ENCODE results near the gene ZNF207. TPM values are rescaled to one million over a fixed set of nuclear protein-coding genes. Genes with fewer than 3 reads are reported as not detected.

Gene ZNF207
- total and polyA plus RNA-seq, 2 experiments from 2014 or later: 171 to 240 TPM

DNA sequence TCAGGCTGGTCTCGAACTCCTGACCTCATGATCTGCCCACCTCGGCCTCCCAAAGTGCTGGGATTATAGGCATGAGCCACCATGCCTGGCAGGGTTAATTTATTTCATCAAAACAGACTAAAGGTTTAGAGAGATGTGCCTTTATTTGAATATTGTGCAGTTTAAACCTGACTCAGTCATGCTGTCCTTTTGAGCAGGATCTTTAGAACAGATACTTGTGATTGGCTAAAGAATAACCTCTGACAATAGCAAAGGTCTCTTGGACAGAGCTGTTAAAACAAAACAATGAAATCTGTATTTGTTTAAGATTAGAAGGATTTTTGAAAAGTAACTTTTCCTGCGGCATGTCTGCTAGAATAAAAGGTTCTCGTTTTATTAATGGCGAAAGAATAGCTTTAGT lies 36.0 kb downstream of the ZNF207 start (continued):
- TF ChIP-seq, protein P1, sequence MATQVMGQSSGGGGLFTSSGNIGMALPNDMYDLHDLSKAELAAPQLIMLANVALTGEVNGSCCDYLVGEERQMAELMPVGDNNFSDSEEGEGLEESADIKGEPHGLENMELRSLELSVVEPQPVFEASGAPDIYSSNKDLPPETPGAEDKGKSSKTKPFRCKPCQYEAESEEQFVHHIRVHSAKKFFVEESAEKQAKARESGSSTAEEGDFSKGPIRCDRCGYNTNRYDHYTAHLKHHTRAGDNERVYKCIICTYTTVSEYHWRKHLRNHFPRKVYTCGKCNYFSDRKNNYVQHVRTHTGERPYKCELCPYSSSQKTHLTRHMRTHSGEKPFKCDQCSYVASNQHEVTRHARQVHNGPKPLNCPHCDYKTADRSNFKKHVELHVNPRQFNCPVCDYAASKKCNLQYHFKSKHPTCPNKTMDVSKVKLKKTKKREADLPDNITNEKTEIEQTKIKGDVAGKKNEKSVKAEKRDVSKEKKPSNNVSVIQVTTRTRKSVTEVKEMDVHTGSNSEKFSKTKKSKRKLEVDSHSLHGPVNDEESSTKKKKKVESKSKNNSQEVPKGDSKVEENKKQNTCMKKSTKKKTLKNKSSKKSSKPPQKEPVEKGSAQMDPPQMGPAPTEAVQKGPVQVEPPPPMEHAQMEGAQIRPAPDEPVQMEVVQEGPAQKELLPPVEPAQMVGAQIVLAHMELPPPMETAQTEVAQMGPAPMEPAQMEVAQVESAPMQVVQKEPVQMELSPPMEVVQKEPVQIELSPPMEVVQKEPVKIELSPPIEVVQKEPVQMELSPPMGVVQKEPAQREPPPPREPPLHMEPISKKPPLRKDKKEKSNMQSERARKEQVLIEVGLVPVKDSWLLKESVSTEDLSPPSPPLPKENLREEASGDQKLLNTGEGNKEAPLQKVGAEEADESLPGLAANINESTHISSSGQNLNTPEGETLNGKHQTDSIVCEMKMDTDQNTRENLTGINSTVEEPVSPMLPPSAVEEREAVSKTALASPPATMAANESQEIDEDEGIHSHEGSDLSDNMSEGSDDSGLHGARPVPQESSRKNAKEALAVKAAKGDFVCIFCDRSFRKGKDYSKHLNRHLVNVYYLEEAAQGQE (IDR thresholded peaks at IDR 0.05; ENCODE audit: unreplicated experiment): no peak
- TF ChIP-seq POLR2AphosphoS5 (IDR thresholded peaks at IDR 0.05; ENCODE audit: low read depth) (no peak), CREB1 (CRISPR knock-in tag; IDR thresholded peaks at IDR 0.05; ENCODE audit: low read depth) (no peak)

GRCh38 chr17:32386844-32387243 lies 36.9 kb downstream of the ZNF207 start:
- Mint-ChIP-seq H3K4me3 (no peak overlapping the region), H3K27ac (no peak overlapping the region), H3K36me3 (ENCODE audit: low read depth) (peaks cover 11% of the 10 kb centered on the region; the same call in 2 of the 3 replicates), H3K27me3 (ENCODE audit: insufficient read depth, low read depth, poor library complexity) (peaks cover 5% of the 10 kb centered on the region), H3K9me3 (no peaks in the 10 kb centered on the region), H3K4me1 (no peaks in the 10 kb centered on the region)
- no peaks in the 10 kb centered on the region for H4K20me1 ChIP-seq (replicated peaks; ENCODE audit: insufficient read depth)
- peaks cover 3% of the 10 kb centered on the region; the same call in 1 of the 2 replicates for H3F3A ChIP-seq (replicated peaks; ENCODE audit: low read depth)
- H3K9me2 ChIP-seq (ENCODE audit: insufficient read depth): no peaks in the 10 kb centered on the region
- no peak for ATAC-seq
- H3K36me3 ChIP-seq (ENCODE audit: insufficient read depth): peaks cover 5% of the 10 kb centered on the region; the same call in 1 of the 2 replicates
- no peak for DNase-seq (ENCODE audit: low spot score)
- no peaks in the 10 kb centered on the region for H3K4me1 ChIP-seq (ENCODE audit: insufficient read depth)
- H3K27me3 ChIP-seq (ENCODE audit: insufficient read depth): no peaks in the 10 kb centered on the region
- no peak overlapping the region for H2AFZ ChIP-seq
- no peak overlapping the region for H3K4me2 ChIP-seq
- peak overlapping the region; percentile 12; the same call in 1 of the 2 replicates for H3K27ac ChIP-seq (ENCODE audit: low read depth)
- no peaks in the 10 kb centered on the region for H3K79me2 ChIP-seq (replicated peaks; ENCODE audit: insufficient read depth)
- no peak overlapping the region for H3K4me3 ChIP-seq
- TF ChIP-seq POLR2AphosphoS5 (IDR thresholded peaks at IDR 0.05; ENCODE audit: low read depth): no peak
- no peak for TF ChIP-seq EZH2 (IDR thresholded peaks at IDR 0.05; ENCODE audit: low read depth, unreplicated experiment)
- TF ChIP-seq CREB1 (CRISPR knock-in tag; IDR thresholded peaks at IDR 0.05; ENCODE audit: low read depth): no peak
- no peak for TF ChIP-seq ETS1 (IDR thresholded peaks at IDR 0.05)
- no peak for TF ChIP-seq JUNB (IDR thresholded peaks at IDR 0.05; ENCODE audit: unreplicated experiment)
- TF ChIP-seq, protein P2, sequence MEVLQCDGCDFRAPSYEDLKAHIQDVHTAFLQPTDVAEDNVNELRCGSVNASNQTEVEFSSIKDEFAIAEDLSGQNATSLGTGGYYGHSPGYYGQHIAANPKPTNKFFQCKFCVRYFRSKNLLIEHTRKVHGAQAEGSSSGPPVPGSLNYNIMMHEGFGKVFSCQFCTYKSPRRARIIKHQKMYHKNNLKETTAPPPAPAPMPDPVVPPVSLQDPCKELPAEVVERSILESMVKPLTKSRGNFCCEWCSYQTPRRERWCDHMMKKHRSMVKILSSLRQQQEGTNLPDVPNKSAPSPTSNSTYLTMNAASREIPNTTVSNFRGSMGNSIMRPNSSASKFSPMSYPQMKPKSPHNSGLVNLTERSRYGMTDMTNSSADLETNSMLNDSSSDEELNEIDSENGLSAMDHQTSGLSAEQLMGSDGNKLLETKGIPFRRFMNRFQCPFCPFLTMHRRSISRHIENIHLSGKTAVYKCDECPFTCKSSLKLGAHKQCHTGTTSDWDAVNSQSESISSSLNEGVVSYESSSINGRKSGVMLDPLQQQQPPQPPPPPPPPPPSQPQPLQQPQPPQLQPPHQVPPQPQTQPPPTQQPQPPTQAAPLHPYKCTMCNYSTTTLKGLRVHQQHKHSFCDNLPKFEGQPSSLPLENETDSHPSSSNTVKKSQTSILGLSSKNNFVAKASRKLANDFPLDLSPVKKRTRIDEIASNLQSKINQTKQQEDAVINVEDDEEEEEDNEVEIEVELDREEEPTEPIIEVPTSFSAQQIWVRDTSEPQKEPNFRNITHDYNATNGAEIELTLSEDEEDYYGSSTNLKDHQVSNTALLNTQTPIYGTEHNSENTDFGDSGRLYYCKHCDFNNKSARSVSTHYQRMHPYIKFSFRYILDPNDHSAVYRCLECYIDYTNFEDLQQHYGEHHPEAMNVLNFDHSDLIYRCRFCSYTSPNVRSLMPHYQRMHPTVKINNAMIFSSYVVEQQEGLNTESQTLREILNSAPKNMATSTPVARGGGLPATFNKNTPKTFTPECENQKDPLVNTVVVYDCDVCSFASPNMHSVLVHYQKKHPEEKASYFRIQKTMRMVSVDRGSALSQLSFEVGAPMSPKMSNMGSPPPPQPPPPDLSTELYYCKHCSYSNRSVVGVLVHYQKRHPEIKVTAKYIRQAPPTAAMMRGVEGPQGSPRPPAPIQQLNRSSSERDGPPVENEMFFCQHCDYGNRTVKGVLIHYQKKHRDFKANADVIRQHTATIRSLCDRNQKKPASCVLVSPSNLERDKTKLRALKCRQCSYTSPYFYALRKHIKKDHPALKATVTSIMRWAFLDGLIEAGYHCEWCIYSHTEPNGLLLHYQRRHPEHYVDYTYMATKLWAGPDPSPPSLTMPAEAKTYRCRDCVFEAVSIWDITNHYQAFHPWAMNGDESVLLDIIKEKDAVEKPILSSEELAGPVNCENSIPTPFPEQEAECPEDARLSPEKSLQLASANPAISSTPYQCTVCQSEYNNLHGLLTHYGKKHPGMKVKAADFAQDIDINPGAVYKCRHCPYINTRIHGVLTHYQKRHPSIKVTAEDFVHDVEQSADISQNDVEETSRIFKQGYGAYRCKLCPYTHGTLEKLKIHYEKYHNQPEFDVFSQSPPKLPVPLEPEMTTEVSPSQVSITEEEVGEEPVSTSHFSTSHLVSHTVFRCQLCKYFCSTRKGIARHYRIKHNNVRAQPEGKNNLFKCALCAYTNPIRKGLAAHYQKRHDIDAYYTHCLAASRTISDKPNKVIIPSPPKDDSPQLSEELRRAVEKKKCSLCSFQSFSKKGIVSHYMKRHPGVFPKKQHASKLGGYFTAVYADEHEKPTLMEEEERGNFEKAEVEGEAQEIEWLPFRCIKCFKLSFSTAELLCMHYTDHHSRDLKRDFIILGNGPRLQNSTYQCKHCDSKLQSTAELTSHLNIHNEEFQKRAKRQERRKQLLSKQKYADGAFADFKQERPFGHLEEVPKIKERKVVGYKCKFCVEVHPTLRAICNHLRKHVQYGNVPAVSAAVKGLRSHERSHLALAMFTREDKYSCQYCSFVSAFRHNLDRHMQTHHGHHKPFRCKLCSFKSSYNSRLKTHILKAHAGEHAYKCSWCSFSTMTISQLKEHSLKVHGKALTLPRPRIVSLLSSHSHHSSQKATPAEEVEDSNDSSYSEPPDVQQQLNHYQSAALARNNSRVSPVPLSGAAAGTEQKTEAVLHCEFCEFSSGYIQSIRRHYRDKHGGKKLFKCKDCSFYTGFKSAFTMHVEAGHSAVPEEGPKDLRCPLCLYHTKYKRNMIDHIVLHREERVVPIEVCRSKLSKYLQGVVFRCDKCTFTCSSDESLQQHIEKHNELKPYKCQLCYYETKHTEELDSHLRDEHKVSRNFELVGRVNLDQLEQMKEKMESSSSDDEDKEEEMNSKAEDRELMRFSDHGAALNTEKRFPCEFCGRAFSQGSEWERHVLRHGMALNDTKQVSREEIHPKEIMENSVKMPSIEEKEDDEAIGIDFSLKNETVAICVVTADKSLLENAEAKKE (CRISPR knock-in tag; IDR thresholded peaks at IDR 0.05): no peak
- no peak for TF ChIP-seq ZNF114 (CRISPR knock-in tag; IDR thresholded peaks at IDR 0.05)
- TF ChIP-seq, protein P3, sequence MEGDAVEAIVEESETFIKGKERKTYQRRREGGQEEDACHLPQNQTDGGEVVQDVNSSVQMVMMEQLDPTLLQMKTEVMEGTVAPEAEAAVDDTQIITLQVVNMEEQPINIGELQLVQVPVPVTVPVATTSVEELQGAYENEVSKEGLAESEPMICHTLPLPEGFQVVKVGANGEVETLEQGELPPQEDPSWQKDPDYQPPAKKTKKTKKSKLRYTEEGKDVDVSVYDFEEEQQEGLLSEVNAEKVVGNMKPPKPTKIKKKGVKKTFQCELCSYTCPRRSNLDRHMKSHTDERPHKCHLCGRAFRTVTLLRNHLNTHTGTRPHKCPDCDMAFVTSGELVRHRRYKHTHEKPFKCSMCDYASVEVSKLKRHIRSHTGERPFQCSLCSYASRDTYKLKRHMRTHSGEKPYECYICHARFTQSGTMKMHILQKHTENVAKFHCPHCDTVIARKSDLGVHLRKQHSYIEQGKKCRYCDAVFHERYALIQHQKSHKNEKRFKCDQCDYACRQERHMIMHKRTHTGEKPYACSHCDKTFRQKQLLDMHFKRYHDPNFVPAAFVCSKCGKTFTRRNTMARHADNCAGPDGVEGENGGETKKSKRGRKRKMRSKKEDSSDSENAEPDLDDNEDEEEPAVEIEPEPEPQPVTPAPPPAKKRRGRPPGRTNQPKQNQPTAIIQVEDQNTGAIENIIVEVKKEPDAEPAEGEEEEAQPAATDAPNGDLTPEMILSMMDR (conservative IDR thresholded peaks at IDR 0.05; ENCODE audit: low read depth in 2 of 2): no peak

All from GM23338 (cell line).